Measurements from ENCODE around the gene HOXC6.

Gene HOXC6

DNA sequence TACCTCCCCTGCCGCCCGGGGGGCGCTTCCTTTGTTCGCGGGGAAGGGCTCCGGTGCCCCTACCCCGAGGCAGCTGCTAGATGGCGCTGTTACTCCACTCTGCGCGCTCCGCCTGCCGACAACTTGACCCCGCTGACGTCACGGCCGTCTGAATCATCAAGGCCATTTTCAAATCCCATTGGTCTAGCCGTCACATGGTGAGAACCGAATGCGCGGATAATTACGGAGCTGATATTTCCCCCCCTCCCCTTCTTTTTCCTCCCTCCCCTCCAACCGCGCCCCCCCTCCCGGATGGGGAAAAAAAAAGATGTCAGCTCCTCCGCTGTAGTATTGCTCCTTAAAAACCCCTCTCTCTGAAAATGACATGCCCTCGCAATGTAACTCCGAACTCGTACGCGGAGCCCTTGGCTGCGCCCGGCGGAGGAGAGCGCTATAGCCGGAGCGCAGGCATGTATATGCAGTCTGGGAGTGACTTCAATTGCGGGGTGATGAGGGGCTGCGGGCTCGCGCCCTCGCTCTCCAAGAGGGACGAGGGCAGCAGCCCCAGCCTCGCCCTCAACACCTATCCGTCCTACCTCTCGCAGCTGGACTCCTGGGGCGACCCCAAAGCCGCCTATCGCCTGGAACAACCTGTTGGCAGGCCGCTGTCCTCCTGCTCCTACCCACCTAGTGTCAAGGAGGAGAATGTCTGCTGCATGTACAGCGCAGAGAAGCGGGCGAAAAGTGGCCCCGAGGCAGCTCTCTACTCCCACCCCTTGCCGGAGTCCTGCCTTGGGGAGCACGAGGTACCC is 43.1 kb upstream of the HOXC6 start, which contains the start of gene HOXC10:
HOXC10 (plus strand) TSS at position 246 of the 791 bp plus-strand sequence; CDS start at position 360, 114 bp downstream.
- Histone ChIP-seq H3K27me3 (ENCODE audit: control insufficient read depth in 1 of 2, insufficient read depth in 2 of 2, low read length in 2 of 2) (peaks cover 87 to 94% of the 10 kb centered on the region in 2 donors), H3K27ac (ENCODE audit: low read length) (no peak within 1 kb of the TSS), H3K9me3 (ENCODE audit: control insufficient read depth in 2 of 2, low read length in 2 of 2) (no peaks in the 10 kb centered on the region), H3K4me3 (ENCODE audit: low read length in 2 of 2) (peak within 1 kb of the TSS in 1 of 2 donors; percentile 29), H3K36me3 (ENCODE audit: control insufficient read depth in 2 of 2, insufficient read depth in 2 of 2, low read length in 2 of 2) (no peaks in the 10 kb centered on the region), H3K4me1 (ENCODE audit: control insufficient read depth, insufficient read depth, low read length) (peaks cover 18% of the 10 kb centered on the region), H3K9ac (ENCODE audit: low read length in 2 of 2) (no peak within 1 kb of the TSS)

- H3K9ac ChIP-seq (ENCODE audit: low read length in 2 of 2): no peak overlapping the region
- H3K27me3 ChIP-seq (ENCODE audit: control insufficient read depth in 1 of 2, insufficient read depth in 2 of 2, low read length in 2 of 2): peaks cover 90 to 97% of the 10 kb centered on the region in 2 donors
- peak overlapping the region in 1 of 2 donors; percentile 22 for H3K4me3 ChIP-seq (ENCODE audit: low read length in 2 of 2)
- H3K9me3 ChIP-seq (ENCODE audit: control insufficient read depth in 2 of 2, low read length in 2 of 2): no peaks in the 10 kb centered on the region
- no peak overlapping the region for H3K27ac ChIP-seq (ENCODE audit: low read length)
- no peaks in the 10 kb centered on the region for H3K36me3 ChIP-seq (ENCODE audit: control insufficient read depth in 2 of 2, insufficient read depth in 2 of 2, low read length in 2 of 2)
- H3K4me1 ChIP-seq (ENCODE audit: control insufficient read depth, insufficient read depth, low read length): peaks cover 18% of the 10 kb centered on the region
Observed at GRCh38 chr12:53985692-53985993, 42.6 kb upstream of the HOXC6 start.

DNA sequence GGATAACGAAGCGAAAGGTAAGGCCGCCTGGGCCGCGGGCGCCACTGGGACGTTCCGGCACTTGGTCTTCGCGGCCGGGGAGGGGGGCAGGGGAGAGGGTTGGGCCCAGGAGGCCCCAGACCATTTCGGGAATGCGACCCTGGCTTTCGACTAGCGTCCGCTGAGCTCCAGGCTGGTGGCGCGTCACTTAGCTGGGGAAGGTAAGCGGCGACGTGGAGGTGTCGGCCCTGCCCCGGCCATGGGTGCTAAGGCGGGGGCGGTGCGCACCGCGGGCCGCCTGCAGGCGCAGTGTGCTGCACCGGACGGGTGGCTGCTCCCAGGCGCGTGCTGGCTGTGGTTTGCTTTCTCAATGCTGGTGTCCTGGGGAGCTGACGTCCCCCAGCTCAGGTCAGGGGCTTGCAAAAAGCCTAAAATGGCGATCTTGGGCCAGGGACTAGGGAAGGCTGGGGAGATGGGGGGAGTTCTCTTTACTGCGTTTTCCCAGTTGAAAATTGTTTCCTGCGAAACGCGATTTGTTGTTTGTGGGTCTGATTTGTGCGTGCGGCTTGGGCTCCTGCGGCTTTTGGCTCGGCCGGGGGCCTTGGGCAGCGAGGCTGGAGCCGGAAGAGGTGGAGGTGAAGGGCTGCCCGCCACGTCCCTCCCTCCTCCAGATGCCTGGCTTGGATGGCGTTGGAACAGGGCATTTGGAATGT is 42.1 kb upstream of the HOXC6 start:
- Histone ChIP-seq H3K27ac (ENCODE audit: low read length) (no peak overlapping the region), H3K9me3 (ENCODE audit: control insufficient read depth in 2 of 2, low read length in 2 of 2) (no peaks in the 10 kb centered on the region), H3K27me3 (ENCODE audit: control insufficient read depth in 1 of 2, insufficient read depth in 2 of 2, low read length in 2 of 2) (peaks cover 90 to 97% of the 10 kb centered on the region in 2 donors), H3K36me3 (ENCODE audit: control insufficient read depth in 2 of 2, insufficient read depth in 2 of 2, low read length in 2 of 2) (no peaks in the 10 kb centered on the region), H3K4me3 (ENCODE audit: low read length in 2 of 2) (peak overlapping the region in 1 of 2 donors; percentile 22), H3K4me1 (ENCODE audit: control insufficient read depth, insufficient read depth, low read length) (peaks cover 18% of the 10 kb centered on the region), H3K9ac (ENCODE audit: low read length in 2 of 2) (no peak overlapping the region)

DNA sequence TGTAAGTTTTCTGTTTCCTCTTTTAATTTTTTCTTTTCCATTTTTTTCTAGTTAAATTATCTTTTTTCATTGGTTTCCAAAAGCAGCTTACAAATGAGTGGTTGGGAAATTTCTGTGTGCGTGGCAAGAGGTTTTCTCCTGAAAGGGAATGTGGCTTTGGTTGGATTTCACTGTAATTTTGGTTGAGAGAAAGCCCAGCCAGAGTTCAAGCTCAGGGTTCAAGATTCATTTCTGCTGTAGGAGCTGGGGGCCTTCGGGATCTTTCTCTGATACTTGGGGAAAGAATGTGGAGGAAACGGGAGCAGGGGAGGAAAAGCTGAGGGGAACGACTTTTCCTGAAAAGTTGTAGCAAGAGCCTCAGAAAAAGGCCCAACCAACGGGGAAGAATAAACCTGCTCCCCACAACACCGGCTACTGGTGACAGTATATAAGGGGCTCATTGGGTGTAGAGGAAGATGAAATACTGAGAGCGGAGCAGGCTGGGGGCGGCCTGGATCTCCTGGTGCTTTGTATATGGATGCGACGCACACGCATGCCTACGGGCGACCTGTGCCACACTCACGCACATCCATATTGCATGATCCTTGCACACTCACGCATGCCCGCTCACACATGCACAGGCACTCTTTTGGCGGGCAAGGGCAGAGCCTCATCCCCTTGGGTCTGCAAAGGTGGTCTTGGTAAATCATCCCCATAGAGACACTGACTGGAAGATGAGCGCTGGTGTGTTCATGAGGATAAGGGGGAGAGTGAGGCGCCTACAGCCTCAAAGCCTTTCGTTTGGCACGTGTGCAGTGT is 41.4 kb upstream of the HOXC6 start:
- no peaks in the 10 kb centered on the region for H3K9me3 ChIP-seq (ENCODE audit: control insufficient read depth in 2 of 2, low read length in 2 of 2)
- no peaks in the 10 kb centered on the region for H3K36me3 ChIP-seq (ENCODE audit: control insufficient read depth in 2 of 2, insufficient read depth in 2 of 2, low read length in 2 of 2)
- H3K4me1 ChIP-seq (ENCODE audit: control insufficient read depth, insufficient read depth, low read length): peaks cover 18% of the 10 kb centered on the region
- H3K9ac ChIP-seq (ENCODE audit: low read length in 2 of 2): no peak overlapping the region
- no peak overlapping the region for H3K4me3 ChIP-seq (ENCODE audit: low read length in 2 of 2)
- H3K27ac ChIP-seq (ENCODE audit: low read length): no peak overlapping the region
- H3K27me3 ChIP-seq (ENCODE audit: control insufficient read depth in 1 of 2, insufficient read depth in 2 of 2, low read length in 2 of 2): peaks cover 91 to 98% of the 10 kb centered on the region in 2 donors

GRCh38 chr12:53987787-53988230 is 40.4 kb upstream of the HOXC6 start:
- Histone ChIP-seq H3K4me1 (ENCODE audit: control insufficient read depth, insufficient read depth, low read length) (peaks cover 18% of the 10 kb centered on the region), H3K27ac (ENCODE audit: low read length) (no peak overlapping the region), H3K27me3 (ENCODE audit: control insufficient read depth in 1 of 2, insufficient read depth in 2 of 2, low read length in 2 of 2) (peaks cover 89 to 98% of the 10 kb centered on the region in 2 donors), H3K9me3 (ENCODE audit: control insufficient read depth in 2 of 2, low read length in 2 of 2) (no peaks in the 10 kb centered on the region), H3K36me3 (ENCODE audit: control insufficient read depth in 2 of 2, insufficient read depth in 2 of 2, low read length in 2 of 2) (no peaks in the 10 kb centered on the region), H3K9ac (ENCODE audit: low read length in 2 of 2) (no peak overlapping the region), H3K4me3 (ENCODE audit: low read length in 2 of 2) (no peak overlapping the region)

- Histone ChIP-seq H3K9me3 (ENCODE audit: control insufficient read depth in 2 of 2, low read length in 2 of 2) (peaks cover 0 to 4% of the 10 kb centered on the region in 2 donors), H3K4me1 (ENCODE audit: control insufficient read depth, insufficient read depth, low read length) (peaks cover 15% of the 10 kb centered on the region), H3K27ac (ENCODE audit: low read length) (no peak overlapping the region), H3K36me3 (ENCODE audit: control insufficient read depth in 2 of 2, insufficient read depth in 2 of 2, low read length in 2 of 2) (no peaks in the 10 kb centered on the region), H3K27me3 (ENCODE audit: control insufficient read depth in 1 of 2, insufficient read depth in 2 of 2, low read length in 2 of 2) (peaks cover 88 to 98% of the 10 kb centered on the region in 2 donors), H3K4me3 (ENCODE audit: low read length in 2 of 2) (no peak overlapping the region), H3K9ac (ENCODE audit: low read length in 2 of 2) (no peak overlapping the region)
Observed at GRCh38 chr12:53988541-53989226, 39.6 kb upstream of the HOXC6 start.

GRCh38 chr12:53989227-53990113 is 38.8 kb upstream of the HOXC6 start:
- Histone ChIP-seq H3K4me1 (ENCODE audit: control insufficient read depth, insufficient read depth, low read length) (peaks cover 18% of the 10 kb centered on the region), H3K36me3 (ENCODE audit: control insufficient read depth in 2 of 2, insufficient read depth in 2 of 2, low read length in 2 of 2) (no peaks in the 10 kb centered on the region), H3K27ac (ENCODE audit: low read length) (no peak overlapping the region), H3K4me3 (ENCODE audit: low read length in 2 of 2) (no peak overlapping the region), H3K27me3 (ENCODE audit: control insufficient read depth in 1 of 2, insufficient read depth in 2 of 2, low read length in 2 of 2) (peaks cover 89 to 98% of the 10 kb centered on the region in 2 donors), H3K9me3 (ENCODE audit: control insufficient read depth in 2 of 2, low read length in 2 of 2) (peaks cover 0 to 4% of the 10 kb centered on the region in 2 donors), H3K9ac (ENCODE audit: low read length in 2 of 2) (no peak overlapping the region)

- Histone ChIP-seq H3K4me1 (ENCODE audit: control insufficient read depth, insufficient read depth, low read length) (peaks cover 21% of the 10 kb centered on the region), H3K27ac (ENCODE audit: low read length) (no peak overlapping the region), H3K4me3 (ENCODE audit: low read length in 2 of 2) (no peak overlapping the region), H3K27me3 (ENCODE audit: control insufficient read depth in 1 of 2, insufficient read depth in 2 of 2, low read length in 2 of 2) (peaks cover 94 to 100% of the 10 kb centered on the region in 2 donors), H3K36me3 (ENCODE audit: control insufficient read depth in 2 of 2, insufficient read depth in 2 of 2, low read length in 2 of 2) (no peaks in the 10 kb centered on the region), H3K9me3 (ENCODE audit: control insufficient read depth in 2 of 2, low read length in 2 of 2) (peaks cover 0 to 4% of the 10 kb centered on the region in 2 donors), H3K9ac (ENCODE audit: low read length in 2 of 2) (no peak overlapping the region)
Observed at GRCh38 chr12:53990311-53991076, 37.7 kb upstream of the HOXC6 start.

- Histone ChIP-seq H3K9me3 (ENCODE audit: control insufficient read depth in 2 of 2, low read length in 2 of 2) (peaks cover 0 to 4% of the 10 kb centered on the region in 2 donors), H3K36me3 (ENCODE audit: control insufficient read depth in 2 of 2, insufficient read depth in 2 of 2, low read length in 2 of 2) (no peaks in the 10 kb centered on the region), H3K27ac (ENCODE audit: low read length) (no peak overlapping the region), H3K9ac (ENCODE audit: low read length in 2 of 2) (no peak overlapping the region), H3K4me3 (ENCODE audit: low read length in 2 of 2) (no peak overlapping the region), H3K27me3 (ENCODE audit: control insufficient read depth in 1 of 2, insufficient read depth in 2 of 2, low read length in 2 of 2) (peaks cover 92 to 100% of the 10 kb centered on the region in 2 donors), H3K4me1 (ENCODE audit: control insufficient read depth, insufficient read depth, low read length) (peaks cover 20% of the 10 kb centered on the region)
Observed at GRCh38 chr12:53991077-53991460, 37.2 kb upstream of the HOXC6 start.

Measured in stomach smooth muscle (tissue), 2 donors.